Right atrium auricular region (tissue), 2 donors: Measurements from ENCODE around the gene ANKRD33B. TPM values are rescaled to one million over a fixed set of nuclear protein-coding genes. Genes with fewer than 3 reads are reported as not detected.

Experiments
- DNase-seq: peaks from one replicate; pipeline ENCODE4 v3.0.0-alpha.2; 2019; ENCODE audit warnings: low spot score
- H3K27ac ChIP-seq, 2 donors: fragments of 200-600 bp; sonication (generic); 1 replicate in 1 of 2; 2 replicates in 1 of 2; pipeline ENCODE4 v1.5.1; 2016 to 2019
- H3K27me3 ChIP-seq, 2 donors: fragments of 200-600 bp; sonication (generic); one replicate each; pipeline versions ENCODE4 v1.5.1 to v1.6.0; 2017 to 2019
- H3K36me3 ChIP-seq: fragments of 200-600 bp; sonication (generic); one replicate; pipeline ENCODE4 v1.5.1; 2016
- H3K4me1 ChIP-seq, 2 donors: fragments of 200-600 bp; sonication (generic); one replicate each; pipeline versions ENCODE4 v1.5.1 to v1.6.0; 2017 to 2019
- H3K4me3 ChIP-seq, 2 donors: fragments of 200-600 bp; sonication (generic); 1 replicate in 1 of 2; 2 replicates in 1 of 2; pipeline ENCODE4 v1.5.1; 2017 to 2019; ENCODE audit warnings: mild to moderate bottlenecking in 1 of 2, moderate library complexity in 1 of 2
- H3K9me3 ChIP-seq, 2 donors: fragments of 200-600 bp; sonication (generic); one replicate each; pipeline ENCODE4 v1.5.1; 2019
- total RNA-seq, 2 donors: library from RNA; depleted of rRNA; stranded (reverse); fragments of >200 nt; gene quantifications; one replicate each; pipeline ENCODE4 v1.1.0, GENCODE V29; 2016
- TF ChIP-seq, protein P1 (sequence below), 2 donors: fragments of 200-600 bp; sonication (generic); IDR thresholded peaks; one replicate each; pipeline ENCODE4 v1.5.1; 2019; ENCODE audit warnings: antibody characterized with exemption in 2 of 2

Gene ANKRD33B
- total RNA-seq, 2 donors from 2014 or later = 1.2 to 4.7 TPM

DNA sequence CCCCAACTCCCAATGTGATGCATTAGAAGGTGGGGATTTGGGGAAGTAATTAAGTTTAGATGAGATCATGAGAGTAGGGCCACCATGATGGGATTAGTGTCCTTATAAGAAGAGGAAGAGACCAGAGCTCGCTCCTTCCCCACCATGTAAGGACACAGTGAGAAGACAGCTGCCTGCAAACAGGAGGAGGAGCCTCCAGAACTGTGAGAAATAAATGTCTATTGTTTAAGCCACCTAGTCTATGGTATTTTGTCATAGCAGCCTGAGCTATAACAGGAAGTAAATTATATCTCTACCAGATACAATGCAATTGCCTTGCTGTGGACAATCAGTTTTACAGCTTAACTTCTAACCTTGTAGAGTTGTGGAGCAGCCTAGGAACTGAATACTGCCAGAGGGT is 58.0 kb downstream of the ANKRD33B start:
- no peak overlapping the region for H3K27ac ChIP-seq
- no peaks in the 10 kb centered on the region for H3K27me3 ChIP-seq
- DNase-seq = no peak
- H3K4me3 ChIP-seq = no peak overlapping the region
- H3K4me1 ChIP-seq = peaks cover 0 to 10% of the 10 kb centered on the region in 2 donors
- peaks cover 0 to 7% of the 10 kb centered on the region in 2 donors for H3K9me3 ChIP-seq
- TF ChIP-seq, protein P1, sequence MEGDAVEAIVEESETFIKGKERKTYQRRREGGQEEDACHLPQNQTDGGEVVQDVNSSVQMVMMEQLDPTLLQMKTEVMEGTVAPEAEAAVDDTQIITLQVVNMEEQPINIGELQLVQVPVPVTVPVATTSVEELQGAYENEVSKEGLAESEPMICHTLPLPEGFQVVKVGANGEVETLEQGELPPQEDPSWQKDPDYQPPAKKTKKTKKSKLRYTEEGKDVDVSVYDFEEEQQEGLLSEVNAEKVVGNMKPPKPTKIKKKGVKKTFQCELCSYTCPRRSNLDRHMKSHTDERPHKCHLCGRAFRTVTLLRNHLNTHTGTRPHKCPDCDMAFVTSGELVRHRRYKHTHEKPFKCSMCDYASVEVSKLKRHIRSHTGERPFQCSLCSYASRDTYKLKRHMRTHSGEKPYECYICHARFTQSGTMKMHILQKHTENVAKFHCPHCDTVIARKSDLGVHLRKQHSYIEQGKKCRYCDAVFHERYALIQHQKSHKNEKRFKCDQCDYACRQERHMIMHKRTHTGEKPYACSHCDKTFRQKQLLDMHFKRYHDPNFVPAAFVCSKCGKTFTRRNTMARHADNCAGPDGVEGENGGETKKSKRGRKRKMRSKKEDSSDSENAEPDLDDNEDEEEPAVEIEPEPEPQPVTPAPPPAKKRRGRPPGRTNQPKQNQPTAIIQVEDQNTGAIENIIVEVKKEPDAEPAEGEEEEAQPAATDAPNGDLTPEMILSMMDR (IDR thresholded peaks at IDR 0.05) = no peak
- no peaks in the 10 kb centered on the region for H3K36me3 ChIP-seq

DNA sequence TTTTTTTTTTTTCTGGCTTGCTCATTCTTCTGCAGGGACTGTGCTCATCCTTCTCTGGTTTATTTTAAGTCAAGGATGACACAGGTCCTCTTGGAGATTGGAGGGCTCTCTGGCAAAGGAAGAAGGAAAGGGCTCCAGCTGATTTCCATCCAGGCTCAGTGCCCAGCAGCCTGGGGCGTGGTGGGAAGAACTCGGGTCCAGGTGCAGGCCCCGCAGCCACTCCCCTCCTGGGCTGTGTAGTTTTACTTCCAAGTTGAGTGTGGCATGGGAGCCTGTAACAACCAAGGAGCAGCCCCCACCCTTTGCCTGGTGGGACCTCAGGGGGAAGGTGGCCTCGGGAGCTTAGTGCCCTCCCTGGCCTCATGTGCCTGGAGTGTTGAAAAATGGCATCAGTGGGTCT is 58.9 kb downstream of the ANKRD33B start:
- TF ChIP-seq, protein P1 (IDR thresholded peaks at IDR 0.05) = no peak
- Histone ChIP-seq H3K4me3 (no peak overlapping the region), H3K27me3 (no peaks in the 10 kb centered on the region), H3K36me3 (no peaks in the 10 kb centered on the region), H3K4me1 (peaks cover 0 to 19% of the 10 kb centered on the region in 2 donors), H3K9me3 (peaks cover 0 to 7% of the 10 kb centered on the region in 2 donors), H3K27ac (no peak overlapping the region)
- DNase-seq = no peak

DNA sequence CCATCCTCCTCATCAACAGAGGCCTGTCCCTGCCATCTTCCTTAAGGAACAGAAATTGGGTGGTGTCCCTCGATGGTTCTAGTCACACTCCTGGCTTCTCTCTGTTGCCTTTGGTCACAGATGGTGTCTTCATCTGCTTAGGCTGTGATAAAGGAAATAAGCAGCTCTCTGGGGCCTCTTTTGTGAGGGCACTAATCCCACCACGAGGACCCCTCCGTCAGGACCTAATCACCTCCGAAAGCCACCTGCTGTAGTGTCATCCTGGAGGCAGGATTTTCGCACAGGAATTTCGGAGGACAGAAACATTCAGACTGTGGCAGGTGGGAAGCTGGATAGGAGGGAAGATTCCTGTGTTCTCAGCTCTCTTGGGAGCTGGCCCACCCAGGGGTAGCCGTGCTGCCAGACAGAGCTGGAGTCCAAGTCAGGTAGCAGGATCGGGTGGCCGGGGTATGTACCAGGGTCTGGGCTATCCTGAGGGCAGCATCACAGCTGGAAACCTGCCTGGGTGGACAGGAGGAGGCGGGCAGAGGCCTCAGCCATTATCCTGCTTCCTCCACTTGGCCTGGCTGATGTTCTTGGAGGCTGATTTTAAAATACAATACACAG is 59.5 kb downstream of the ANKRD33B start:
- no peak for DNase-seq
- TF ChIP-seq, protein P1 (IDR thresholded peaks at IDR 0.05) = no peak
- peaks cover 0 to 7% of the 10 kb centered on the region in 2 donors for H3K9me3 ChIP-seq
- H3K4me1 ChIP-seq = peaks cover 0 to 24% of the 10 kb centered on the region in 2 donors
- H3K27ac ChIP-seq = no peak overlapping the region
- H3K4me3 ChIP-seq = no peak overlapping the region
- H3K27me3 ChIP-seq = no peaks in the 10 kb centered on the region
- no peaks in the 10 kb centered on the region for H3K36me3 ChIP-seq

- Histone ChIP-seq H3K36me3 (no peaks in the 10 kb centered on the region), H3K27me3 (no peaks in the 10 kb centered on the region), H3K4me3 (no peak overlapping the region), H3K27ac (no peak overlapping the region), H3K4me1 (peaks cover 0 to 24% of the 10 kb centered on the region in 2 donors), H3K9me3 (peaks cover 0 to 7% of the 10 kb centered on the region in 2 donors)
- DNase-seq = no peak
- TF ChIP-seq, protein P1 (IDR thresholded peaks at IDR 0.05) = no peak
Observed at GRCh38 chr5:10624206-10624605, 60.3 kb downstream of the ANKRD33B start.

- H3K4me3 ChIP-seq = no peak overlapping the region
- TF ChIP-seq, protein P1 (IDR thresholded peaks at IDR 0.05) = no peak
- H3K27ac ChIP-seq = no peak overlapping the region
- H3K27me3 ChIP-seq = no peaks in the 10 kb centered on the region
- H3K36me3 ChIP-seq = no peaks in the 10 kb centered on the region
- DNase-seq = no peak
- H3K4me1 ChIP-seq = peaks cover 0 to 24% of the 10 kb centered on the region in 2 donors
- H3K9me3 ChIP-seq = peaks cover 0 to 7% of the 10 kb centered on the region in 2 donors
Observed at GRCh38 chr5:10624679-10625078, 60.8 kb downstream of the ANKRD33B start.
